K562 treated with DMSO at 1 percent for 48 hours (cell line): ENCODE data around the gene CREB3L2. TPM values are rescaled to one million over a fixed set of nuclear protein-coding genes. Genes with fewer than 3 reads are reported as not detected.

Experiments used
- total RNA-seq: library from RNA; unstranded; fragments of 300-600 nt; gene quantifications from 2 replicates; pipeline ENCODE4 v1.2.3, GENCODE V29; 2022; ENCODE audit warnings: low replicate concordance; ENCODE audit errors: extremely low read depth

Gene CREB3L2, protein sequence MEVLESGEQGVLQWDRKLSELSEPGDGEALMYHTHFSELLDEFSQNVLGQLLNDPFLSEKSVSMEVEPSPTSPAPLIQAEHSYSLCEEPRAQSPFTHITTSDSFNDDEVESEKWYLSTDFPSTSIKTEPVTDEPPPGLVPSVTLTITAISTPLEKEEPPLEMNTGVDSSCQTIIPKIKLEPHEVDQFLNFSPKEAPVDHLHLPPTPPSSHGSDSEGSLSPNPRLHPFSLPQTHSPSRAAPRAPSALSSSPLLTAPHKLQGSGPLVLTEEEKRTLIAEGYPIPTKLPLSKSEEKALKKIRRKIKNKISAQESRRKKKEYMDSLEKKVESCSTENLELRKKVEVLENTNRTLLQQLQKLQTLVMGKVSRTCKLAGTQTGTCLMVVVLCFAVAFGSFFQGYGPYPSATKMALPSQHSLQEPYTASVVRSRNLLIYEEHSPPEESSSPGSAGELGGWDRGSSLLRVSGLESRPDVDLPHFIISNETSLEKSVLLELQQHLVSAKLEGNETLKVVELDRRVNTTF
- not detected in 2 replicates for total RNA-seq

DNA sequence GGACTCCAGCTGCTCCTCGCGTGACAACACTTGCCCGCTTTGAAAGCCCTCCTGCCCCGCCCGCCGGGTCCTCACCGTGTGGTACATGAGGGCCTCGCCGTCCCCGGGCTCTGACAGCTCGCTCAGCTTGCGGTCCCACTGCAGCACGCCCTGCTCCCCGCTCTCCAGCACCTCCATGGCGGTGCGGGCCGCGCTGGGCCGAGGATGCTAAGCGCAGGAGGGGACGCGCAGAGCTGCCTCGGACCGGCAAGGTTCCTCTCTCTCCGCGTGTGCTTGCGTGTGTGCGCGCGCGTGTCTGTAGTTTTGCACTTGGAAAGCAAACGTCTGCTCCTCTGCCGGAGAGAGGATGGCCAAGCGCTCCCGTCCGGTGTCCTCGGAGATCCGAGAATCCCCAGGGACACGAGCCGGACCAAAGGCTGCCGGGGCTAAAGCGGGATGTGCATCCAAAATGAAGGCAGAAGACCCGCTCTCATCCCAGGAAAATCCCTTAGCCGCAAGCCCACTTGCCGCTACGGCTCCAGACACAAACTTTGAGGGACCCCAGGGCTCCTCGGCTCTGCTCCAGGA is at the start of gene CREB3L2:
Gene CREB3L2 (minus strand): TSS at position 558 of the 567 bp plus-strand sequence. CDS start 381 bp downstream, at position 177.

DNA sequence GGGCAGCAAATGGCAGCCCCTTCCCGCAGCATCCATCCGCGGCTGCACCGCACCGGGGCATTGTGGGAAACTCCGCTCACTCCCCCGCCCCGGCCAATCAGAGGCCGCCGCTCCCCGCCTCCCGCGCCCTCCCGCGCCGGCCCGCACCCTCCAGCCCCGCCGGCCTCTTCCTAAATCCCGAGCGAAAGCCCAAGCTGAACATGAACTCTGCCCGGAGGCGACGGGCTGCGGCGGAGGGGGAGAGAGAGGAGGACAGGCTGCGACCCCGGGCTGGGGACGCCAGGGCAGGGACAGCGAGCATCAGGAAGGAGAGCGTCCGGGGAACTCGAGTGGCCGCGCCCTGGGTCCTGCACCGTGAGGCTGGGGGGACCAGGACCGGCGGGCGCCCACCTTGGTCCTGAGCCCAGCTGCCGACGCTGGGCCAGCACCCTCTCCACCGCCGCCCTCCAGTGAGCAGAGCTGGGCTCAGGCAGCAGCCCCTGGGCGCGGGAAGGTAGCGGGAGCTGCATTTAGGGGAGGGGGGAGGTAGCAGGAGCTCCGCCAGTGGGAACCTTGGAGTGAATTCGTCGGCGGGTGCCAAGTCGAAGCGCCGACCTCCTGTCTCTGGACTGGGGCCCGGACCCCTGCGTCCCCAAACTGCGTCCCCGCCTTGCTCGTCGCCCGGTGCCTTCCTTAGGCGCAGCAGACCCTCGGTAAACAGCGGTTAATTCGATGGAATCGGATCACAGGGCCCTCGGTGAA is 154.9 kb downstream of the CREB3L2 start, which contains the start of gene DGKI:
Gene DGKI (minus strand): TSS at position 148 of the 741 bp plus-strand sequence.

Other genes starting within 250 kb of the CREB3L2 start
- gene DGKI, start 155.1 kb downstream of the CREB3L2 start, total RNA-seq: not detected in 2 replicates
- not detected in 2 replicates for gene AKR1D1, start 74.4 kb upstream of the CREB3L2 start, total RNA-seq